Small intestine (tissue), 7 donors: ENCODE measurements around the gene IGSF21. TPM values are rescaled to one million over a fixed set of nuclear protein-coding genes. Genes with fewer than 3 reads are reported as not detected.
A peak's percentile ranks its signal among the peaks of the same experiment; 100 is the strongest.

ENCODE experiments used
- DNase-seq, 2 donors: peaks; one replicate each; pipeline versions ENCODE4 v3.0.0 to v3.0.0-alpha.2; 2013
- FAIRE-seq: peaks from 2 replicates; lab custom pipeline; 2012; peaks lifted over from hg19 to GRCh38; lab: Jason Lieb, UNC
- H3K27ac ChIP-seq, 3 donors: one replicate each; pipeline ENCODE4 v1.5.1; 2013; ENCODE audit warnings: low read length in 2 of 3, mild to moderate bottlenecking in 2 of 3, control low read depth in 1 of 3, inconsistent platforms in 1 of 3, low read depth in 1 of 3, moderate library complexity in 1 of 3
- H3K27me3 ChIP-seq, 3 donors: one replicate each; pipeline ENCODE4 v1.6.1; 2013; ENCODE audit warnings: low read length in 3 of 3, inconsistent platforms in 1 of 3; ENCODE audit not compliant: control insufficient read depth in 3 of 3, insufficient read depth in 3 of 3
- H3K36me3 ChIP-seq, 3 donors: one replicate each; pipeline ENCODE4 v1.6.1; 2013; ENCODE audit warnings: low read length in 3 of 3, inconsistent platforms in 1 of 3, low read depth in 1 of 3, mild to moderate bottlenecking in 1 of 3, moderate library complexity in 1 of 3; ENCODE audit not compliant: control insufficient read depth in 3 of 3, insufficient read depth in 2 of 3
- H3K4me1 ChIP-seq, 3 donors: one replicate each; pipeline ENCODE4 v1.6.1; 2013; ENCODE audit warnings: low read length in 2 of 3, inconsistent platforms in 1 of 3, low read depth in 1 of 3, mild to moderate bottlenecking in 1 of 3, moderate library complexity in 1 of 3; ENCODE audit not compliant: control insufficient read depth in 3 of 3, insufficient read depth in 2 of 3
- H3K4me3 ChIP-seq, 3 donors: one replicate each; pipeline ENCODE4 v1.5.1; 2013; ENCODE audit warnings: low read length in 3 of 3, control low read depth in 1 of 3, inconsistent platforms in 1 of 3, low read depth in 1 of 3, mild to moderate bottlenecking in 1 of 3, moderate library complexity in 1 of 3
- H3K9me3 ChIP-seq, 2 donors: one replicate each; pipeline ENCODE4 v1.6.1; 2013; ENCODE audit warnings: low read depth in 1 of 2, low read length in 1 of 2; ENCODE audit not compliant: control insufficient read depth in 2 of 2, insufficient read depth in 1 of 2
- WGBS, 3 donors: extraction: QIAGEN DNeasy Blood & Tissue Kit; methylation state at CpG; one replicate each; pipeline ENCODE4 v1.1.7; 2013; 5-methylcytosine and 5-hydroxymethylcytosine counted together
- polyA plus RNA-seq, 4 donors: library from polyadenylated mRNA; stranded (reverse) in 3 of 4; unstranded in 1 of 4; fragments of 200-250 nt in 3 of 4; fragments of 120-200 nt in 1 of 4; gene quantifications; one replicate each; pipeline versions ENCODE4 v1.2.1 to v1.2.3, GENCODE V29; 2013
- donor health status: healthy with polysubstance abuse.
- donor health status: control.
- donor health status: control.
- donor health status: Bipolar disorder and iron deficiency.
- donor health status: healthy.

Gene IGSF21
- polyA plus RNA-seq, 4 donors, result 0.18 to 0.38 TPM; not detected in 2

DNA sequence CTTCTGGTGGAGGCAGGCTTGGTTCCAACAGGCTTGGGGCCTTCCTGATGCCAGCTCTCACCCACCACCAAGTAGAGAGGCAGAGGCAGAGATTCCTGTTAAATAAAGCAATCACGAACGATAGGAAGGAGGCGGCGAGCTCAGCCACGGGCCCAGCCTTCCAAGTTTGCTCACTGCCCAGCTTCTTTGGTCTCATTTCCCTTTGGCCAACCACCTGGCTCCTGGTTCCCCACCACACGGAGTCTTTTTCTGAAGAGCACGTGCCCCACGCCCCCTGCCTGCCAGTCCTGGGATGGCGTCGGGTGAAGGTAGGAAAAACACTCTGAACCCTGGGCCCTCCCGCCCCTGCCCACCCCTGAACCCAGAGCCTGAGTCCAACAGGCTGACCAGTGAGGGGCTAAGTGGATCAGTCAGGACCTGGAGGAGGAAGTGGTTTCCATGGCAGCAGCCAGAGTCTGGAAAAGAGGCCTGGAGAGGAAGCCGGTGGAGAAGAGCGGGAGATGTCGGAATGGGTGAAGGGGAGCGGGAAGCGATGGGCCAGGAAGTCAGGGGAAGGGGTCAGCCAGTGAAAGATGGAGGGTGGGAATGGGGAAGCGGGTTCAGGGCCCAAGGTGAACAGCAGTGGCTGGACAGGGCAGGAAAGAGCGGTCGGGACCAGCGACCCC, 214.9 kb downstream of the IGSF21 start:
- H3K36me3 ChIP-seq, result no peaks in the 10 kb centered on the region
- no peak for FAIRE-seq
- 62 to 67% (median 66%) methylated on average over 20 of the region's 20 CpGs for WGBS, 3 donors
- H3K4me3 ChIP-seq, result no peak overlapping the region
- no peak overlapping the region for H3K27ac ChIP-seq
- DNase-seq, result no peak
- H3K27me3 ChIP-seq, result no peaks in the 10 kb centered on the region
- H3K9me3 ChIP-seq, result peaks cover 0 to 4% of the 10 kb centered on the region in 2 donors
- no peaks in the 10 kb centered on the region for H3K4me1 ChIP-seq

GRCh38 chr1:18323259-18323658, 215.7 kb downstream of the IGSF21 start:
- FAIRE-seq (no peak), DNase-seq (no peak)
- no peaks in the 10 kb centered on the region for H3K36me3 ChIP-seq
- WGBS, 3 donors, result 62 to 69% (median 65%) methylated on average over 7 of the region's 7 CpGs
- H3K4me3 ChIP-seq, result no peak overlapping the region
- no peaks in the 10 kb centered on the region for H3K27me3 ChIP-seq
- no peak overlapping the region for H3K27ac ChIP-seq
- peaks cover 0 to 4% of the 10 kb centered on the region in 2 donors for H3K9me3 ChIP-seq
- H3K4me1 ChIP-seq, result no peaks in the 10 kb centered on the region

- FAIRE-seq (no peak), DNase-seq (no peak)
- Histone ChIP-seq H3K4me3 (no peak overlapping the region), H3K27me3 (no peaks in the 10 kb centered on the region), H3K27ac (no peak overlapping the region), H3K36me3 (no peaks in the 10 kb centered on the region), H3K4me1 (no peaks in the 10 kb centered on the region), H3K9me3 (peaks cover 0 to under 1% of the 10 kb centered on the region in 2 donors)
- 72 to 85% (median 74%) methylated on average over 10 of the region's 10 CpGs for WGBS, 3 donors
Measured at GRCh38 chr1:18324246-18324645, 216.6 kb downstream of the IGSF21 start.

- 66 to 83% (median 71%) methylated on average over 7 of the region's 7 CpGs for WGBS, 3 donors
- no peak overlapping the region for H3K4me3 ChIP-seq
- no peak for DNase-seq
- no peak overlapping the region for H3K27ac ChIP-seq
- no peak for FAIRE-seq
- no peaks in the 10 kb centered on the region for H3K36me3 ChIP-seq
- no peaks in the 10 kb centered on the region for H3K9me3 ChIP-seq
- H3K4me1 ChIP-seq, result no peaks in the 10 kb centered on the region
- no peaks in the 10 kb centered on the region for H3K27me3 ChIP-seq
Measured at GRCh38 chr1:18325136-18325535, 217.5 kb downstream of the IGSF21 start.

- 43 to 56% (median 55%) methylated on average over 7 of the region's 7 CpGs for WGBS, 3 donors
- H3K4me1 ChIP-seq, result no peaks in the 10 kb centered on the region
- H3K9me3 ChIP-seq, result no peaks in the 10 kb centered on the region
- H3K27ac ChIP-seq, result no peak overlapping the region
- no peaks in the 10 kb centered on the region for H3K27me3 ChIP-seq
- H3K4me3 ChIP-seq, result no peak overlapping the region
- DNase-seq (peak in 1 of 2 donors; percentile 7), FAIRE-seq (no peak)
- no peaks in the 10 kb centered on the region for H3K36me3 ChIP-seq
Measured at GRCh38 chr1:18326211-18326897, 218.8 kb downstream of the IGSF21 start.

DNA sequence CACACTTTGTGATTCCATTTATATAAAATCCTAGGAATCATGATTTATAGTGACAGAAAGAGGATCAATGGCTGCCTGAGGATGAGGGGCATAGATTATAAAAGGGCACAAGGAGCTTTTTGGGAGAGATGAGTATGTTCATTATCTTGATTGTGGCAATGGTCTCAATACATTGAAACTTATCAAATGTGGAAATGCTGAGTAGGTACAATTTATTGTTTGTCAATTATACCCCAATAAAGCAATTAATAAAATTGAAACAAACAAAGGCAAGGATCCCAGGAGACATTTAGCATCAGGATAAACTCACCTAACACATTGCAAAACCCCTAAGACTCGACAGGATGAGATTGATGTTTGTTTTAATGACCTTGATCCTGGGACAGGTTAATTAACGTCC, 220.1 kb downstream of the IGSF21 start:
- Histone ChIP-seq H3K27ac (no peak overlapping the region), H3K9me3 (no peaks in the 10 kb centered on the region), H3K4me3 (no peak overlapping the region), H3K4me1 (no peaks in the 10 kb centered on the region), H3K36me3 (no peaks in the 10 kb centered on the region), H3K27me3 (no peaks in the 10 kb centered on the region)
- 18 to 47% (median 26%) methylated on average over 2 of the region's 2 CpGs for WGBS, 3 donors
- DNase-seq, result no peak
- no peak for FAIRE-seq

DNA sequence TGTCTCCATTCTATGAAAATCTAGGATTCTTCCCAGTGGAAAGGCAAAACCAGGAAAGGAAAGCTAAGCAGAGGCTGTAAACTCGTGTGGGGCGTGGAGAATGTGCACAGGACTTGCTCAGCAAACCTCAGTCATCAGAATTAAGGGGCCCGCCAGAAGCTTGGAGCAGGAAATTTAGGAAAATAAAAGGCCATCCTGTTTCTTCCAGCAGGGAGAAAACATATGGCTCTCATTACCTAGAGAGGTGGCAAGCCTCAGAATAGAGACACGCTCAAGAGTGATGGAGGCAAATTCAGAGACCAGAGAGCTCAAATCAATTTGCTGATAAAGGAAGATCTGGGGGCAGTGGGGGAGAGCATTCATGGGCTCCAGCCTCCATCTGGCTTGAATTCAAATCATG, 221.2 kb downstream of the IGSF21 start:
- WGBS, 3 donors, result 38 to 50% (median 39%) methylated on average over 4 of the region's 4 CpGs
- Histone ChIP-seq H3K27ac (no peak overlapping the region), H3K27me3 (no peaks in the 10 kb centered on the region), H3K9me3 (no peaks in the 10 kb centered on the region), H3K4me1 (no peaks in the 10 kb centered on the region), H3K4me3 (no peak overlapping the region), H3K36me3 (no peaks in the 10 kb centered on the region)
- DNase-seq (no peak), FAIRE-seq (no peak)

DNA sequence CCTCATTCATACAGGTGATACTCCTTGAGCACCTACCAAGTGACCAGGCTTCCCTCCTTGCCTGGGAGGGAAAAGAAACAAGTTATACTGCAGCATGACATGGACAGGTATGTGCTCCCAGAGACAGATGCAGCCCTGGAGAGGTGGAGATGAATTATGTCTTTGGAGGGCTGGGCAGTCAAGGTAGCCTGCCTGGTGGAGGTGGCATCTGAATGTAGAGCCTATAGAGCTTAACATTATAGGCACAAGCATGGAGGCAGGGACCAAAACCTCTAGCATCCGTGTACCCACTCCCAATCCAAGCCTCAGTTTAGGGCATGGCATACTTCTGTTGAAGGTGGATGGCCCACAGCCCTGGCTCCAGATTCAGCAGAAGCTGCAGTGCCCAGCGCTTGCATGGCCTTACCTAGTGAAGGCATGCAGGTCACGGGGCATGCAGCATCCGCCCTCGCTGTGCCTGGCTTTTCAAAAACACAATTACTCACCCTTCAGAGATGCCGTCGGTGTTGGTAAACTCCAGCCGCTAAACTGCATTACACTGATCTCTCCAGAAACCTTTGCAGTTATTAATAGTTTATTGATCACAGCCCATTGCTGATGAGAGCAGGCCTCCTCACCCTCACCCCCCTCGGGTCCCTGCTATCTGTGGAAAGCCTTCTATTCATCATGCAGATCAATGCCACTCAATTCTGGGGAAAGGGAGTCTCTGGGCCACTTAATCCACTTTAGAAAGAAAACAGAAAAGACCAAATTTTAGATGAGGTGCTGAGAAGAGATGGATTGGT, 222.1 kb downstream of the IGSF21 start:
- Histone ChIP-seq H3K27ac (no peak overlapping the region), H3K4me3 (no peak overlapping the region), H3K36me3 (no peaks in the 10 kb centered on the region), H3K4me1 (no peaks in the 10 kb centered on the region), H3K9me3 (no peaks in the 10 kb centered on the region), H3K27me3 (no peaks in the 10 kb centered on the region)
- no peak for FAIRE-seq
- 73 to 80% (median 74%) methylated on average over 9 of the region's 9 CpGs for WGBS, 3 donors
- DNase-seq, result no peak
